Mesothelial cell of epicardium (in vitro differentiated cells): Measurements from ENCODE around the gene MTMR1. TPM values are rescaled to one million over a fixed set of nuclear protein-coding genes. Genes with fewer than 3 reads are reported as not detected.

Source experiments
- DNase-seq, 2 experiments: peaks; one replicate each; pipeline ENCODE4 v3.0.0; 2021; ENCODE audit warnings: low spot score in 2 of 2; ENCODE audit not compliant: unreplicated experiment in 2 of 2
- H3K27ac Mint-ChIP-seq: 2 replicates; pipeline ENCODE4 v1.8.0; 2021; ENCODE audit warnings: mixed read lengths
- H3K27me3 Mint-ChIP-seq: 2 replicates; pipeline ENCODE4 v1.8.0; 2021; ENCODE audit warnings: low read depth, mixed read lengths
- H3K36me3 Mint-ChIP-seq: 2 replicates; pipeline ENCODE4 v1.8.0; 2021; ENCODE audit warnings: mixed read lengths
- H3K4me1 Mint-ChIP-seq: 2 replicates; pipeline ENCODE4 v1.8.0; 2021; ENCODE audit warnings: mixed read lengths
- H3K4me3 Mint-ChIP-seq: 2 replicates; pipeline ENCODE4 v1.8.0; 2021; ENCODE audit warnings: mild to moderate bottlenecking, moderate library complexity, mixed read lengths
- H3K9me3 Mint-ChIP-seq: 2 replicates; pipeline ENCODE4 v1.8.0; 2021; ENCODE audit warnings: mixed read lengths
- total RNA-seq: library from RNA; stranded (reverse); gene quantifications from 3 replicates; pipeline ENCODE4 v1.2.1, GENCODE V29; 2021
- TF ChIP-seq, protein P1 (sequence below): fragments of 200-600 bp; sonication (generic); IDR thresholded peaks from one replicate; pipeline ENCODE4 v1.5.0; 2021; ENCODE audit warnings: antibody characterized with exemption; ENCODE audit not compliant: unreplicated experiment

Gene MTMR1
- total RNA-seq, 1 donor from 2014 or later: 38.1 TPM

DNA sequence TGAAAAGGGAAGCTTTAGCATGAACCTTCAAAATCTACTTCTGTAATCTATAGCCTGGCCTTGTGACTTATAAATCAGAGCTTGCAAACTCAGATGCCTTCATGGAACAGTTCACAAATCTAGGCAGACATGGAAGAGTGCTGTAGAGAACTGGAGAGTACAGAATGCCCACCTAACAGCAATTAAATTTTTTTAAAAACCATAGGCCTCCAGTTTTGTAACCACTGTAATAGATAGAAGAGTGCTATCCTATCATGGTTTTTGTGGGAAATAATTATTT lies 10.4 kb downstream of the MTMR1 start:
- H3K4me3 Mint-ChIP-seq: no peak overlapping the region
- H3K4me1 Mint-ChIP-seq: no peaks in the 10 kb centered on the region
- H3K27me3 Mint-ChIP-seq: no peaks in the 10 kb centered on the region
- peaks cover 16% of the 10 kb centered on the region for H3K36me3 Mint-ChIP-seq
- peaks cover 29% of the 10 kb centered on the region for H3K9me3 Mint-ChIP-seq
- DNase-seq: no peak
- H3K27ac Mint-ChIP-seq: no peak overlapping the region
- TF ChIP-seq, protein P1, sequence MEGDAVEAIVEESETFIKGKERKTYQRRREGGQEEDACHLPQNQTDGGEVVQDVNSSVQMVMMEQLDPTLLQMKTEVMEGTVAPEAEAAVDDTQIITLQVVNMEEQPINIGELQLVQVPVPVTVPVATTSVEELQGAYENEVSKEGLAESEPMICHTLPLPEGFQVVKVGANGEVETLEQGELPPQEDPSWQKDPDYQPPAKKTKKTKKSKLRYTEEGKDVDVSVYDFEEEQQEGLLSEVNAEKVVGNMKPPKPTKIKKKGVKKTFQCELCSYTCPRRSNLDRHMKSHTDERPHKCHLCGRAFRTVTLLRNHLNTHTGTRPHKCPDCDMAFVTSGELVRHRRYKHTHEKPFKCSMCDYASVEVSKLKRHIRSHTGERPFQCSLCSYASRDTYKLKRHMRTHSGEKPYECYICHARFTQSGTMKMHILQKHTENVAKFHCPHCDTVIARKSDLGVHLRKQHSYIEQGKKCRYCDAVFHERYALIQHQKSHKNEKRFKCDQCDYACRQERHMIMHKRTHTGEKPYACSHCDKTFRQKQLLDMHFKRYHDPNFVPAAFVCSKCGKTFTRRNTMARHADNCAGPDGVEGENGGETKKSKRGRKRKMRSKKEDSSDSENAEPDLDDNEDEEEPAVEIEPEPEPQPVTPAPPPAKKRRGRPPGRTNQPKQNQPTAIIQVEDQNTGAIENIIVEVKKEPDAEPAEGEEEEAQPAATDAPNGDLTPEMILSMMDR: no peak

DNA sequence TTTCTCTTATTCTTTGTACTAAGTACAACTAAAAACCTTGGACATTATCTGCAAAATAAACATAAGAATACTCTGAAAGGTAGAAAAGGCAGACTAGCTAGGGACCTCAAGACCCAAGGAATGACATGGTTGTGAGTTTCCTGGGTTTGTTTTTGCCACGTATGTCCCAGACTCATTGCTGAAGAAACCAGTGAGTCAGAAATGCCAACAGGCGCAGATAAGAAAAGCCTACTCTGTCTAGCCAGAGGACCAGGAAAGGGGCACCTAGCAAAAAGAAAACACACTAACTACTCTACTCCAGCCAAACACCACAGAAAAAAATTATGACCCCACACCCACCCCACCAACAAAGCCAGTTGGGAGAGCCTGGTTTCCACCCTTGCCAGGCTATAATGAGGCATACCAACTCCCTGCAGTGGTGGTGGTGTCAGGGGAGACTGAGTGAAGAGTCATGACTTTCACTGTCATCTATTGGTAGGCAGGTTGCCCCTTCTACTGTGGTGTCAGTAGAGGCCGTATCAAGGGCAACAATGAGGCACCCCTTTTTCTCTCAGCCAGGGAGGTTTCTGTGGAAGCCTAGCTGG lies 10.9 kb downstream of the MTMR1 start:
- Mint-ChIP-seq H3K27ac (no peak overlapping the region), H3K4me1 (no peaks in the 10 kb centered on the region), H3K9me3 (peaks cover 30% of the 10 kb centered on the region), H3K36me3 (peaks cover 16% of the 10 kb centered on the region), H3K4me3 (no peak overlapping the region), H3K27me3 (no peaks in the 10 kb centered on the region)
- DNase-seq: no peak
- TF ChIP-seq, protein P1: no peak

DNA sequence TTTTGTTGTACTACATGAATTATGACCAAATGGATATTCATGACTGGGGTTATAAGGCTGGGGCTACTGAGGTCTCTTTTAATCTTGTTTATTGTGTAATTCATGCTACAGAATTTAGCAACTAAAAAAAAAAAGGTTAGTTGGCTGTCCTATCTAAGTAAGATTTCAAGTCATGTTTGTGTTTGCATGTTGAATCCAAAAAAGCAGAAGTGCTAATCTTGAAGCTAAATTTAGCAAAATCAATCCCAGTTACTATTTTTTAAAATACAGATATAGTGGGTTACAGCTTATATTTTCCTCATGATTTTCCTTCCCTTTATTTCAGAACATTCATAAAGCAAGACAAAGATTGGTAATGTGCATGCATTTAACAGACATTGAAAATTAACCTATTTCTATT lies 19.4 kb downstream of the MTMR1 start:
- H3K27ac Mint-ChIP-seq: no peak overlapping the region
- no peak for DNase-seq
- no peaks in the 10 kb centered on the region for H3K27me3 Mint-ChIP-seq
- peaks cover 17% of the 10 kb centered on the region for H3K9me3 Mint-ChIP-seq
- TF ChIP-seq, protein P1: no peak
- H3K36me3 Mint-ChIP-seq: peaks cover 2% of the 10 kb centered on the region
- no peaks in the 10 kb centered on the region for H3K4me1 Mint-ChIP-seq
- no peak overlapping the region for H3K4me3 Mint-ChIP-seq

DNA sequence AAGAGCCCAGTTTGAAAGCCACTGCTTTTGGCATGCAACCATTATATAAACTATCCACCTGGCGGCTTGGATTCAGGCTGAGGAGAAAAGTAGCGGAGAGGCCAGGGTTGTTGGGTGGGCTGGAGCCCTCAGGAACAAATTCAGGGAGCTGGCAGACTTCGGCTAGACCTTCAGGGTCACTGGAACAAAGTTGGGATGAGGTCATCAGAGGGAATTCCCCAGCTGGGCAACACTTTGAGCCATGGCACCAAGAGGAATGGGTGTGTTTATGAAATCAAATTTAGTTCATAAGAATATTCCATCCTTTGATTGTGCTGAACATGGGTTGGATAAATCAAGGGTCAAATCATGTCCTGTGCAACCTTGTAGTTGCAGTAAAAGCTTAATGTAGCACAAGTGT lies 22.0 kb downstream of the MTMR1 start:
- Mint-ChIP-seq H3K36me3 (peaks cover 2% of the 10 kb centered on the region), H3K4me1 (no peaks in the 10 kb centered on the region), H3K27ac (no peak overlapping the region), H3K4me3 (no peak overlapping the region), H3K9me3 (peaks cover 11% of the 10 kb centered on the region), H3K27me3 (no peaks in the 10 kb centered on the region)
- TF ChIP-seq, protein P1: no peak
- no peak for DNase-seq

DNA sequence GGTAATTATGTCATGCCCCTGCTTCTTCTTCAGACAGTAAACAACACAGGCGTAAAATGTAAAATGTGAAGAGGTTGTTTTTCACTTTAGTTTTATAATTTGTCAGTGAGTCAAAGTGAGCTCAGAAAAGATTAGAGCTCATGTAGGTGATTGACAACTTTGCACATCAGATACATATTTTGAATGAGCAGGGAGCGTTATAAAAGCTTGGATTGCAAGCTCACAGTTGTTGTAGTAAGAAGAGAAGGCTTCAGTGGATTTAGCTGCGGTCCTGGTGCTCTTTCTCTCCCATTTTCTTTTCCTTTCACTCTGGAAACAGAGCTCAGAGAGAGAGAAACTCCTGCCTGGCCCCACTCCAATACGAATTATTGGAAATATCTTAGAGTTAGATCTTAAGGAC lies 26.4 kb downstream of the MTMR1 start:
- Mint-ChIP-seq H3K4me3 (no peak overlapping the region), H3K4me1 (no peaks in the 10 kb centered on the region), H3K36me3 (peaks cover 25% of the 10 kb centered on the region), H3K9me3 (peaks cover 36% of the 10 kb centered on the region), H3K27me3 (no peaks in the 10 kb centered on the region), H3K27ac (no peak overlapping the region)
- TF ChIP-seq, protein P1: no peak
- no peak for DNase-seq

DNA sequence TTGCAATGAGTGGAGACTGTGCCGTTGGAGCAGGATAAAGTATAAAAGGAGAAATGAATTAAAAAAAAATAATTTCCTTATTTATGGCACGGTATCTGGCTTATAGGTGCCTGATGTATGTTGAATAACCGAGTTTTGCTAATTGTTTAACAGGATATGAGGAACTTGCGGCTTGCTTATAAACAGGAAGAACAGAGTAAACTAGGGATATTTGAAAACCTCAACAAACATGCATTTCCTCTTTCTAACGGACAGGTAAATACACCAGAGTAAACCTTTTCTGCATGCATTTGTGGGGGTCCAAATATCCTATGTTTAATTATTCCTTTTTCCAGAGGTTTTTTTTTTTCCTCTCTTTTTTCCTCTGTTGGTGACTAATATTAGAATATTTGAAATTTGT lies 36.8 kb downstream of the MTMR1 start:
- Mint-ChIP-seq H3K36me3 (peaks cover 17% of the 10 kb centered on the region), H3K4me3 (no peak overlapping the region), H3K4me1 (no peaks in the 10 kb centered on the region), H3K9me3 (peaks cover 15% of the 10 kb centered on the region), H3K27ac (no peak overlapping the region), H3K27me3 (no peaks in the 10 kb centered on the region)
- DNase-seq: no peak
- TF ChIP-seq, protein P1: no peak
